Erythroblast (primary cell): Measurements from ENCODE around the gene SNHG17.

ENCODE experiments used
- GATA1 ChIP-seq: IDR thresholded peaks from 2 replicates; pipeline ENCODE4 v1.6.1; 2011; ENCODE audit warnings: low read depth, mild to moderate bottlenecking, control low read depth, low read length, moderate library complexity
- POLR2A ChIP-seq: IDR thresholded peaks from 2 replicates; pipeline ENCODE4 v1.6.1; 2011; ENCODE audit warnings: mild to moderate bottlenecking, low read length

- TF ChIP-seq POLR2A (peak; percentile 95), GATA1 (no peak)
Observed at GRCh38 chr20:38446441-38447209, 11.5 kb upstream of the SNHG17 start.
